Naive thymus-derived CD4-positive, alpha-beta T cell (primary cell): ENCODE measurements around the gene TMEM176A. TPM values are rescaled to one million over a fixed set of nuclear protein-coding genes. Genes with fewer than 3 reads are reported as not detected.
"Not testable (repeated sequence)": the region's sequence is repeated elsewhere in the genome, so short reads cannot be mapped to it uniquely, and the experiment has no call there.

Experiments
- ATAC-seq: fragments of 150-1000 bp; cut with Tn5 transposase; 2 replicates; pipeline ENCODE4 v1.10.0; 2021; ENCODE audit warnings: mild to moderate bottlenecking, moderate library complexity
- CTCF ChIA-PET: fragments of 350-600 bp; sonication (Branson Sonifier 250); formaldehyde crosslinking; loops from one replicate; lab custom pipeline; 2021; ENCODE audit warnings: antibody characterized with exemption; lab: Charles Lee
- POLR2A ChIA-PET: fragments of 350-600 bp; sonication (Branson Sonifier 250); formaldehyde crosslinking; loops from one replicate; lab custom pipeline; 2021; ENCODE audit warnings: antibody characterized with exemption, inconsistent platforms; lab: Charles Lee
- DNase-seq, 9 donors: peaks; one replicate each; pipeline versions ENCODE4 v3.0.0 to v3.0.0-alpha.2; 2020 to 2022; ENCODE audit warnings: mixed read lengths in 1 of 9
- H3K27ac ChIP-seq: one replicate; pipeline ENCODE4 v1.7.0; 2013; ENCODE audit warnings: mild to moderate bottlenecking, low read depth, low read length, moderate library complexity
- H3K27me3 ChIP-seq, 2 donors: one replicate each; pipeline ENCODE4 v1.7.0; 2013; ENCODE audit warnings: low read length in 2 of 2, mild to moderate bottlenecking in 2 of 2, moderate library complexity in 2 of 2; ENCODE audit not compliant: control insufficient read depth in 2 of 2, insufficient read depth in 2 of 2
- H3K36me3 ChIP-seq, 3 experiments: 1 replicate in 2 of 3; 2 replicates in 1 of 3; pipeline ENCODE4 v1.7.0; 2013; ENCODE audit warnings: low read length in 3 of 3, mild to moderate bottlenecking in 3 of 3, moderate library complexity in 1 of 3; ENCODE audit not compliant: insufficient read depth in 3 of 3, control insufficient read depth in 2 of 3
- H3K4me1 ChIP-seq, 2 donors: one replicate each; pipeline ENCODE4 v1.7.0; 2013; ENCODE audit warnings: low read length in 2 of 2, mild to moderate bottlenecking in 2 of 2, moderate library complexity in 1 of 2; ENCODE audit not compliant: control insufficient read depth in 2 of 2, insufficient read depth in 2 of 2
- H3K4me3 ChIP-seq: 2 replicates; pipeline ENCODE4 v1.7.0; 2013; ENCODE audit warnings: mild to moderate bottlenecking, low read length
- H3K9me3 ChIP-seq, 3 experiments: 1 replicate in 2 of 3; 2 replicates in 1 of 3; pipeline ENCODE4 v1.7.0; 2013; ENCODE audit warnings: low read length in 3 of 3; ENCODE audit not compliant: control insufficient read depth in 2 of 3
- H3K27ac Mint-ChIP-seq, 9 donors: one replicate each; pipeline ENCODE4 v1.8.0; 2020 to 2022; ENCODE audit warnings: mixed read lengths in 9 of 9, mild to moderate bottlenecking in 8 of 9, moderate library complexity in 5 of 9, inconsistent platforms in 2 of 9
- H3K27me3 Mint-ChIP-seq, 5 donors: one replicate each; pipeline ENCODE4 v1.8.0; 2021 to 2022; ENCODE audit warnings: mixed read lengths in 5 of 5, mild to moderate bottlenecking in 1 of 5
- H3K36me3 Mint-ChIP-seq, 5 donors: one replicate each; pipeline ENCODE4 v1.8.0; 2020 to 2022; ENCODE audit warnings: mixed read lengths in 5 of 5, mild to moderate bottlenecking in 3 of 5, inconsistent platforms in 1 of 5
- H3K4me1 Mint-ChIP-seq, 7 donors: one replicate each; pipeline ENCODE4 v1.8.0; 2020 to 2022; ENCODE audit warnings: mixed read lengths in 7 of 7, mild to moderate bottlenecking in 3 of 7, inconsistent platforms in 1 of 7
- H3K4me3 Mint-ChIP-seq, 10 donors: one replicate each; pipeline ENCODE4 v1.8.0; 2020 to 2022; ENCODE audit warnings: mild to moderate bottlenecking in 10 of 10, mixed read lengths in 10 of 10, moderate library complexity in 6 of 10, inconsistent platforms in 2 of 10
- H3K9me3 Mint-ChIP-seq, 11 donors: one replicate each; pipeline ENCODE4 v1.8.0; 2020 to 2022; ENCODE audit warnings: mixed read lengths in 11 of 11, mild to moderate bottlenecking in 4 of 11, inconsistent platforms in 1 of 11, moderate library complexity in 1 of 11
- intact Hi-C, 2 donors: fragments of 100-400 bp; cut with micrococcal nuclease; formaldehyde crosslinking; loops; one replicate each; pipeline ENCODE4 v1.15.1; 2023
- polyA plus RNA-seq, 2 donors: library from polyadenylated mRNA; unstranded; fragments of 300-500 nt; fragmentation: Illumina TruSeq; gene quantifications; one replicate each; pipeline ENCODE4 v1.2.3, GENCODE V29; 2021
- total RNA-seq, 6 experiments: library from RNA in 5 of 6; stranded (reverse) in 5 of 6; gene quantifications; 1 replicate in 5 of 6; 2 replicates in 1 of 6; pipeline ENCODE4 v1.2.3 and lab custom pipeline; 2021 to 2026

TMEM176A gene
- total and polyA plus RNA-seq, 7 experiments from 2014 or later: 0.35 to 4.4 (median 1.3) TPM; not detected in 2

DNA sequence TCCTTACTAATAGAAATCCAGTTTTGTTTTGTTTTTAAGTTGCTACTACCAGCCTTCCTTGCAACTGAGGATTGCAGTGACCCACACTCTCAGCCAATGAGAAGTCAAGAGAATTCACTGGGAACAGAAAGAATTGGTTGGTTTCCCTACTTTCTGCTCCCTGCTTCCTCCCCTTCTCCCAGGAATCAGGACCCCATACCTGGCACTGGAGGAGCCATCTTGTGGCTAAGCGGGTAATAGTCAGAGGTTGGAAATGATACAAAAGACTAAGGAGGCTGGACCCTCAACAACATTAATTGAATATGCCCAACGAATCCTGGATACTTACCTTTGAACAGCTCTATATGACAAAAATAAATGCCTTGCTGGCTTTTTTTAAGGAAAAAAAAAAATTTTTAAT is 6.3 kb downstream of the TMEM176A start:
- ChIA-PET POLR2A (no interaction called here), CTCF (no interaction called here)
- H3K4me3 Mint-ChIP-seq: no peak overlapping the region
- peaks cover 0 to 26% (median 13%) of the 10 kb centered on the region in 11 donors for H3K9me3 Mint-ChIP-seq
- Histone ChIP-seq H3K36me3 (no peaks in the 10 kb centered on the region), H3K4me1 (no peaks in the 10 kb centered on the region), H3K4me3 (no peak overlapping the region), H3K9me3 (peaks cover 0 to 11% (median 10%) of the 10 kb centered on the region in 3 experiments), H3K27ac (no peak overlapping the region), H3K27me3 (peaks cover 0 to 2% of the 10 kb centered on the region in 2 donors)
- no peak overlapping the region for H3K27ac Mint-ChIP-seq
- peaks cover 0 to 6% (median 2%) of the 10 kb centered on the region in 7 donors for H3K4me1 Mint-ChIP-seq
- intact Hi-C loops: no loop called here
- peaks cover 0 to 4% (median 3%) of the 10 kb centered on the region in 5 donors for H3K36me3 Mint-ChIP-seq
- peaks cover 39 to 79% (median 47%) of the 10 kb centered on the region in 5 donors for H3K27me3 Mint-ChIP-seq
- no peak for DNase-seq
- no peak for ATAC-seq

GRCh38 chr7:150807616-150808438 is 7.3 kb downstream of the TMEM176A start:
- CTCF ChIA-PET, H3K4me3 Mint-ChIP-seq, H3K4me1 Mint-ChIP-seq, POLR2A ChIA-PET, H3K27ac Mint-ChIP-seq, H3K36me3 Mint-ChIP-seq, H3K27ac ChIP-seq, H3K4me1 ChIP-seq, H3K36me3 ChIP-seq, H3K27me3 ChIP-seq, ATAC-seq, DNase-seq, H3K4me3 ChIP-seq, intact Hi-C loops: not testable (repeated sequence)
- Mint-ChIP-seq H3K27me3 (peaks cover 32 to 80% (median 48%) of the 10 kb centered on the region in 5 donors), H3K9me3 (peaks cover 0 to 26% (median 13%) of the 10 kb centered on the region in 11 donors)
- H3K9me3 ChIP-seq: peaks cover 0 to 11% (median 10%) of the 10 kb centered on the region in 3 experiments

GRCh38 chr7:150814328-150815001 is 13.9 kb downstream of the TMEM176A start:
- CTCF ChIA-PET: interaction anchor here (0.6 kb wide), 1 partner anchor 481 kb away, joined by 3 read pairs; no protein-coding TSS in a partner anchor

GRCh38 chr7:150818971-150819370 is 18.4 kb downstream of the TMEM176A start:
- no peak for DNase-seq
- Mint-ChIP-seq H3K4me1 (no peaks in the 10 kb centered on the region), H3K27me3 (peaks cover 16 to 54% (median 25%) of the 10 kb centered on the region in 5 donors), H3K9me3 (peaks cover 6 to 43% (median 16%) of the 10 kb centered on the region in 11 donors), H3K27ac (no peak overlapping the region), H3K4me3 (no peak overlapping the region), H3K36me3 (peaks cover 0 to 7% (median 4%) of the 10 kb centered on the region in 5 donors)
- ChIA-PET POLR2A (interaction anchor here (0.6 kb wide), 1 partner anchor 527 kb away, joined by 6 read pairs; no protein-coding TSS in a partner anchor), CTCF (interaction anchor here (0.6 kb wide), 1 partner anchor 1124 kb away, joined by 4 read pairs; no protein-coding TSS in a partner anchor)
- intact Hi-C loops: no loop called here
- no peaks in the 10 kb centered on the region for H3K27me3 ChIP-seq
- no peaks in the 10 kb centered on the region for H3K36me3 ChIP-seq
- ATAC-seq: no peak
- no peak overlapping the region for H3K27ac ChIP-seq
- H3K4me3 ChIP-seq: no peak overlapping the region
- peaks cover 0 to 13% (median 0%) of the 10 kb centered on the region in 3 experiments for H3K9me3 ChIP-seq
- H3K4me1 ChIP-seq: no peaks in the 10 kb centered on the region

More at GRCh38 chr7:150814328-150815001, 13.9 kb downstream of the TMEM176A start:
- Histone ChIP-seq H3K36me3 (no peaks in the 10 kb centered on the region), H3K4me3 (no peak overlapping the region), H3K4me1 (no peaks in the 10 kb centered on the region), H3K9me3 (peaks cover 0 to 13% (median 0%) of the 10 kb centered on the region in 3 experiments), H3K27me3 (no peaks in the 10 kb centered on the region), H3K27ac (no peak overlapping the region)
- H3K27me3 Mint-ChIP-seq: peaks cover 21 to 71% (median 47%) of the 10 kb centered on the region in 5 donors
- intact Hi-C loops: no loop called here
- POLR2A ChIA-PET: no interaction called here
- H3K9me3 Mint-ChIP-seq: peaks cover 3 to 36% (median 10%) of the 10 kb centered on the region in 11 donors
- peaks cover 0 to 7% (median 7%) of the 10 kb centered on the region in 5 donors for H3K36me3 Mint-ChIP-seq
- ATAC-seq: no peak
- H3K4me1 Mint-ChIP-seq: no peaks in the 10 kb centered on the region
- DNase-seq: no peak
- no peak overlapping the region for H3K27ac Mint-ChIP-seq
- H3K4me3 Mint-ChIP-seq: no peak overlapping the region

- no peaks in the 10 kb centered on the region for H3K36me3 ChIP-seq
- no peak overlapping the region for H3K4me3 ChIP-seq
- Mint-ChIP-seq H3K4me3 (no peak overlapping the region), H3K27me3 (peaks cover 11 to 54% (median 25%) of the 10 kb centered on the region in 5 donors), H3K27ac (no peak overlapping the region), H3K9me3 (peaks cover 3 to 31% (median 14%) of the 10 kb centered on the region in 11 donors), H3K4me1 (no peaks in the 10 kb centered on the region), H3K36me3 (peaks cover 0 to 4% (median 4%) of the 10 kb centered on the region in 5 donors)
- H3K27me3 ChIP-seq: no peaks in the 10 kb centered on the region
- DNase-seq: no peak
- ChIA-PET CTCF (no interaction called here), POLR2A (no interaction called here)
- H3K27ac ChIP-seq: no peak overlapping the region
- no peak for ATAC-seq
- intact Hi-C loops: no loop called here
- peaks cover 0 to 6% (median 0%) of the 10 kb centered on the region in 3 experiments for H3K9me3 ChIP-seq
- no peaks in the 10 kb centered on the region for H3K4me1 ChIP-seq
Observed at GRCh38 chr7:150820148-150820547, 19.6 kb downstream of the TMEM176A start.

DNA sequence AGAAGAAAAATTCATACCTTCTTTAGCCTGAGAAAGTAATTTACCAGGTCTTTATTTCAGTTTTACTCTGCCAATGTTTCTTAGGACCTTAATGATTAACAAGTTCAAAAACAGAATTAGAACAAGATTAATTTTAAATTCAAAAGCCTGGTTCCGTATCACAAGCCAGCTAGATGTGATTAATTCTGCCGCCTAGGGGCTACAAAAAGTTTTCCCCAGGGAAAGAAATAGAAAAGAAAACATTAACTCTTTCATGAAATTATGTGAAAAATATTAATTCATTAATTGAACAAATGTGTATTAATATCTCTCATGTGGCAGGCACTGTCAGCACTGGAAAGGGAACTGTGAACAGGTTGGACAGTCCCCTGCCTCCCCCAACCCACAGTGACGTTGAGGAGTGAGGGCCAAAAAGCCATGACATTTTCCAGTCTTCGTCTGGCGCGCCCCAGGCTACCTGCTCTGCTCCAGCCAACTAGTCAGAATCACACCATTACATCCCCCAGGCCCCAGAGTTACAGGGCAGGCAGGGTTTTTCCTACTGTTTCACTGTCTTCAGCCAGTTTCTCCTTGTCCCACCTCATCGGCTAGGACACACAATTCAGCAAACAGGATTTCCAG is 20.1 kb downstream of the TMEM176A start:
- H3K27me3 ChIP-seq: no peaks in the 10 kb centered on the region
- Mint-ChIP-seq H3K36me3 (peaks cover 0 to 4% (median 2%) of the 10 kb centered on the region in 5 donors), H3K27ac (no peak overlapping the region), H3K4me1 (no peaks in the 10 kb centered on the region), H3K4me3 (no peak overlapping the region), H3K27me3 (peaks cover 12 to 54% (median 24%) of the 10 kb centered on the region in 5 donors), H3K9me3 (peaks cover 2 to 28% (median 10%) of the 10 kb centered on the region in 11 donors)
- intact Hi-C loops: no loop called here
- H3K27ac ChIP-seq: no peak overlapping the region
- POLR2A ChIA-PET: no interaction called here
- ATAC-seq (no peak), DNase-seq (no peak)
- no peaks in the 10 kb centered on the region for H3K4me1 ChIP-seq
- H3K36me3 ChIP-seq: no peaks in the 10 kb centered on the region
- no peak overlapping the region for H3K4me3 ChIP-seq
- peaks cover 0 to 6% (median 0%) of the 10 kb centered on the region in 3 experiments for H3K9me3 ChIP-seq
- CTCF ChIA-PET: no interaction called here
